HK-2 (cell line): ENCODE results near the gene TRIM16.
"Not testable (repeated sequence)": the region's sequence is repeated elsewhere in the genome, so short reads cannot be mapped to it uniquely, and the experiment has no call there.

ENCODE experiments used
- DNase-seq: peaks from one replicate; pipeline ENCODE4 v3.0.0-alpha.2; 2018; ENCODE audit not compliant: unreplicated experiment

TRIM16 gene

GRCh38 chr17:15616828-15617227 lies 67.3 kb downstream of the TRIM16 start:
- DNase-seq: not testable (repeated sequence)

GRCh38 chr17:15615850-15616249 lies 68.3 kb downstream of the TRIM16 start:
- DNase-seq: not testable (repeated sequence)

DNA sequence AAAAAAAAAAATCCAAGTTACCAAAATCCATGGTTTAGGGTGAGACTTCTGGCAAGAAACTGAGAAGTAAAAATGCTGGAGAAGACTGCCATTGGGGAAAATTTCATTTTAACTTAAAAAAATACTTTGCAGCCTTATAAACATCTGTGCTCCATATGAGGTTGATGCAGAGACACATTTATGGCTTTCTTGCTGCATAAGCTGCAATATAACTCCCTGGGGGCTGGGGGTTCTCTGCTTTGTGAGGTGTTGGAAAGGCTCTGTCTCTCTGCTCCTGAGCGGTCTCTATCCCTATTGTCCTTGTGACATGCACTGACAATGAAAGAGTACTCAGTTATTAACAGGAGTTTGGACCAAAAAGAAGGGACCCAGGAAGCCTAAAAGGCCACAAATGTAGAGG lies 71.0 kb downstream of the TRIM16 start:
- DNase-seq: not testable (repeated sequence)

DNA sequence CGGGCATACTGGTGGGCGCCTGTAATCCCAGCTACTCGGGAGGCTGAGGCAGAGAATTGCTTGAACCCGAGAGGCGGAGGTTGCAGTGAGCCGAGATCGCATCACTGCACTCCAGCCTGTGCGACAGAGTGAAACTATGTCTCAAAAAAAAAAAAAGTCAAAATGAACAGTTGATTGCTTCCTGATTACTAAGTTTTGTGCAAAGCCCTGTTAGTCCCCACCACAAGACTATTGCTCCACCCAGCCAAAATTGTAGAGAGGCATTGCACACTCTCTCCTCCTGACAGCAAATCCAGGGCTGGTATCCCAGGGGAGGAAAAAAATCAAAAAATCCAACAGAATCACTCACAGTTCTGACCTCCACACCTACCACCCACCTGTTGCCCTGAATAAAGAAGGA lies 91.2 kb downstream of the TRIM16 start:
- not testable (repeated sequence) for DNase-seq

- not testable (repeated sequence) for DNase-seq
Observed at GRCh38 chr17:15591986-15592385, 92.1 kb downstream of the TRIM16 start.

DNA sequence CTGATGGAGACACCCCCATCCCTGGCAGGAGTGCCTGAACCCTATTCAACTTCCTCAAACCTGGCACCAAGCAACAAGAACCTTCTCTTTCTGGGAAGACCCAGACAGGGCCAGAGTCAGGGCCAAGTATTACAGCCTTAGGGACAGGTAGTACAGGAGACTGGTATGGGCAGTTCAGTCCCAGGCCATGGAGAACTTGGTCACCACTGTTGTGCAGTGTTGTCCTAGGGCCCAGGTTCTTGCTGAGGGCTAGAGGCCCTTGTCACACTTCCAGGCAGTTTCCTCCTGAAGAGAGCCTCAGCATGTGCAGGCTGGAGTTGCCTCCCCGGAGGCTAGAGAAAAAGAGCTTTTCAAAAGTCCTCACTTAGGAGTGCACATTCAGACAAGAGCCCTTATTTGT lies 93.3 kb downstream of the TRIM16 start:
- DNase-seq: not testable (repeated sequence)

GRCh38 chr17:15589544-15590536 lies 94.3 kb downstream of the TRIM16 start:
- not testable (repeated sequence) for DNase-seq

DNA sequence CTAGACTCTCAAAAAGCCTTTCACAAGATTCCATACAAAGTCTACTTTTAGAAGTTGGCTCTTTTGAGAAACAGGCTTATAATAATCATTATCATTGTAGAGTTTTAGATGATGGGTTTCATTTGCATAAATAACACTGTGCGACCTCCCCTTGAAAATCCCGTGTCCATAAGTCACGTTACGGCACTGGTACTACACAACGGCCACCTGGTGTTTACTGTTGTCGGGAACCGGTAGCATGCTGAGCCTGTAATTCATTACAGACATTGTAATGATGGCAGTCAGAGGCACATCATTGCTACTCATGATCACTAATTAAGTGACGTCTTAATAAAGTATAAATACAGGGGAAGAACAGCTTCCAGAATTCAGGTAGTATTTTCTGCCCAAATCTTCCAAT lies 96.1 kb downstream of the TRIM16 start:
- not testable (repeated sequence) for DNase-seq

- DNase-seq: not testable (repeated sequence)
Observed at GRCh38 chr17:15583313-15583712, 100.8 kb downstream of the TRIM16 start.

DNA sequence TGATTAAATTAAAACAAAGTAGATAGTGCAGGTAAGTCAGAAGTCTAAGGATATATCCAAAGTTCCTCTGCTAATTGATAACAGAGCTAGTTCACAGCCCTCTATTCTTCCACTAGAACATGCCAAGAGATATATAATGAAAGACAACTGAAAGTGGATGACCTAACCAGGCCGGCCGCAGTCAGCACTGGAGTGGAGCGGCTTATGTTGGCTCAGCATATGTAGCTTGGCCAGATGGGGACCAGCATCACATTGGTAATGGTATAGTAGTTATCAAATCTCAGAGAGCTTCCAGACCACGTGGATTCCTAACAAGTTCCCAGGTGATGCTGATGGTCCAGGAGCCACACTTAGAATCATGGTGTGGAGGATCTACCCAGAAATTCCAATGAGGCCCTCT lies 102.6 kb downstream of the TRIM16 start:
- not testable (repeated sequence) for DNase-seq
